IMR-90 (cell line): Measurements from ENCODE around the gene FHAD1. TPM values are rescaled to one million over a fixed set of nuclear protein-coding genes. Genes with fewer than 3 reads are reported as not detected.

Source experiments
- ATAC-seq: fragments of 200-7000 bp; cut with Tn5 transposase; 2 replicates; pipeline ENCODE4 v1.9.1; 2020; ENCODE audit warnings: low read depth, mild to moderate bottlenecking, moderate library complexity
- BruUV-seq: library from RNA; stranded (reverse); fragments of 400-500 nt; replicated peaks from 2 replicates; lab custom pipeline; 2021; lab: Mats Ljungman, UMichigan
- CTCF ChIA-PET: fragments of 300-600 bp; formaldehyde crosslinking; extraction: SDS; loops from one replicate; lab custom pipeline; 2021; ENCODE audit warnings: antibody characterized with exemption; lab: Yijun Ruan, JAX
- POLR2A ChIA-PET: fragments of 300-600 bp; sonication (Branson Sonifier 250); formaldehyde crosslinking; loops from one replicate; lab custom pipeline; 2022; ENCODE audit warnings: antibody characterized with exemption; ENCODE audit not compliant: unreplicated experiment; lab: Charles Lee
- DNase-seq: peaks from one replicate; pipeline ENCODE4 v3.0.0; 2013
- H2AFZ ChIP-seq: replicated peaks from 2 replicates; pipeline ENCODE3; 2013; ENCODE audit warnings: low read length, mild to moderate bottlenecking; ENCODE audit not compliant: poor library complexity
- H2AK5ac ChIP-seq: 2 replicates; pipeline ENCODE4 v1.6.1; 2013; ENCODE audit warnings: low read depth, low read length, inconsistent platforms
- H2AK9ac ChIP-seq: replicated peaks from 2 replicates; pipeline ENCODE3; 2013; ENCODE audit warnings: mild to moderate bottlenecking, low read depth, low read length, moderate library complexity; ENCODE audit not compliant: poor library complexity
- H2BK120ac ChIP-seq: 2 replicates; pipeline ENCODE4 v1.6.1; 2013; ENCODE audit warnings: low read depth, low read length, inconsistent platforms
- H2BK15ac ChIP-seq: 3 replicates; pipeline ENCODE4 v1.6.1; 2013; ENCODE audit warnings: low read depth, low read length, inconsistent platforms
- H2BK20ac ChIP-seq: 2 replicates; pipeline ENCODE4 v1.6.1; 2013; ENCODE audit warnings: low read depth, mild to moderate bottlenecking, inconsistent platforms, low read length, moderate library complexity
- H2BK5ac ChIP-seq: 2 replicates; pipeline ENCODE4 v1.6.1; 2013; ENCODE audit warnings: mild to moderate bottlenecking, low read depth, low read length, inconsistent platforms; ENCODE audit not compliant: poor library complexity, severe bottlenecking
- H3K14ac ChIP-seq: replicated peaks from 2 replicates; pipeline ENCODE4 v1.6.1; 2013; ENCODE audit warnings: low read depth, low read length, inconsistent platforms
- H3K18ac ChIP-seq: 2 replicates; pipeline ENCODE4 v1.6.1; 2013; ENCODE audit warnings: low read depth, low read length, control low read depth
- H3K23ac ChIP-seq: 2 replicates; pipeline ENCODE4 v1.6.1; 2013; ENCODE audit warnings: low read depth, low read length, inconsistent platforms
- H3K27ac ChIP-seq: 2 replicates; pipeline ENCODE4 v1.5.1; 2013; ENCODE audit warnings: mild to moderate bottlenecking, control low read depth, low read length; ENCODE audit not compliant: insufficient read depth
- H3K27me3 ChIP-seq: 2 replicates; pipeline ENCODE4 v1.6.1; 2013; ENCODE audit warnings: low read length; ENCODE audit not compliant: control insufficient read depth, insufficient read depth
- H3K36me3 ChIP-seq: 2 replicates; pipeline ENCODE4 v1.6.1; 2013; ENCODE audit warnings: low read length, mixed read lengths; ENCODE audit not compliant: control insufficient read depth, insufficient read depth
- H3K4ac ChIP-seq: 2 replicates; pipeline ENCODE4 v1.6.1; 2013; ENCODE audit warnings: low read depth, low read length, inconsistent platforms
- H3K4me1 ChIP-seq: 2 replicates; pipeline ENCODE4 v1.6.1; 2013; ENCODE audit warnings: low read length, mixed read lengths; ENCODE audit not compliant: control insufficient read depth, insufficient read depth
- H3K4me2 ChIP-seq: 2 replicates; pipeline ENCODE4 v1.6.1; 2013; ENCODE audit warnings: low read depth, mild to moderate bottlenecking, control low read depth, low read length, moderate library complexity
- H3K4me3 ChIP-seq: 2 replicates; pipeline ENCODE4 v1.5.1; 2013; ENCODE audit warnings: low read depth, mild to moderate bottlenecking, control low read depth, low read length, moderate library complexity; ENCODE audit not compliant: insufficient read depth
- H3K56ac ChIP-seq: 2 replicates; pipeline ENCODE4 v1.6.1; 2013; ENCODE audit warnings: low read length, inconsistent platforms; ENCODE audit not compliant: insufficient read depth; ENCODE audit errors: extremely low read depth
- H3K79me1 ChIP-seq, 2 experiments: 2 replicates each; pipeline ENCODE4 v1.6.1; 2013; ENCODE audit warnings: low read length in 2 of 2, inconsistent platforms in 1 of 2, low read depth in 1 of 2
- H3K9ac ChIP-seq: 2 replicates; pipeline ENCODE4 v1.6.1; 2013; ENCODE audit warnings: low read depth, low read length, control low read depth
- H3K9me1 ChIP-seq: 2 replicates; pipeline ENCODE4 v1.6.1; 2013; ENCODE audit warnings: low read length, inconsistent platforms; ENCODE audit not compliant: insufficient read depth
- H3K9me3 ChIP-seq: 2 replicates; pipeline ENCODE4 v1.6.1; 2013; ENCODE audit warnings: low read length; ENCODE audit not compliant: control insufficient read depth, insufficient read depth
- H4K20me1 ChIP-seq: 2 replicates; pipeline ENCODE4 v1.6.1; 2013; ENCODE audit warnings: low read length, inconsistent platforms; ENCODE audit not compliant: insufficient read depth
- H4K5ac ChIP-seq: 2 replicates; pipeline ENCODE4 v1.6.1; 2013; ENCODE audit warnings: mild to moderate bottlenecking, low read depth, low read length, control low read depth
- H4K8ac ChIP-seq, 2 experiments: 2 replicates each; pipeline ENCODE4 v1.6.1; 2013; ENCODE audit warnings: low read depth in 2 of 2, low read length in 2 of 2, control low read depth in 1 of 2, inconsistent platforms in 1 of 2
- H4K91ac ChIP-seq: 2 replicates; pipeline ENCODE4 v1.6.1; 2013; ENCODE audit warnings: low read depth, low read length, inconsistent platforms; ENCODE audit not compliant: insufficient read depth
- BHLHE40 ChIP-seq: fragments of 150-350 bp; IDR thresholded peaks from 2 replicates; pipeline ENCODE4 v1.6.1; 2016; ENCODE audit warnings: mild to moderate bottlenecking, low read depth, low read length
- CEBPB ChIP-seq: IDR thresholded peaks from 2 replicates; pipeline ENCODE4 v1.6.1; 2012; ENCODE audit warnings: low read depth, low read length, improper control_type of control experiment
- CHD1 ChIP-seq: IDR thresholded peaks from 2 replicates; pipeline ENCODE4 v1.6.1; 2012; ENCODE audit warnings: low read depth, low read length, improper control_type of control experiment
- MAFK ChIP-seq: IDR thresholded peaks from 2 replicates; pipeline ENCODE4 v1.6.1; 2012; ENCODE audit warnings: low read depth, low read length, improper control_type of control experiment
- MAZ ChIP-seq: IDR thresholded peaks from 2 replicates; pipeline ENCODE4 v1.6.1; 2012; ENCODE audit warnings: low read depth, mild to moderate bottlenecking, low read length, improper control_type of control experiment, moderate library complexity, borderline replicate concordance
- RCOR1 ChIP-seq: IDR thresholded peaks from 2 replicates; pipeline ENCODE4 v1.6.1; 2012; ENCODE audit warnings: mild to moderate bottlenecking, low read length, improper control_type of control experiment; ENCODE audit not compliant: insufficient replicate concordance
- WGBS, 2 experiments: methylation state at CpG; one replicate each; pipeline versions ENCODE4 v1.1.5 to v1.1.7; 2013; ENCODE audit warnings: missing lambda C conversion rate in 2 of 2; ENCODE audit not compliant: insufficient read length in 1 of 2; ENCODE audit errors: extremely low coverage in 2 of 2; 5-methylcytosine and 5-hydroxymethylcytosine counted together
- dilution Hi-C: fragments of 300-500 bp; cut with HindIII; formaldehyde crosslinking; loops from one replicate; pipeline ENCODE4 v1.14.3; 2018; ENCODE audit warnings: low sequenced_read_pairs; ENCODE audit not compliant: unreplicated experiment
- in situ Hi-C: fragments of 300-500 bp; cut with MboI; formaldehyde crosslinking; loops from 3 replicates; pipeline ENCODE4 v1.14.3; 2019; ENCODE audit warnings: low sequenced_read_pairs, inconsistent platforms, mixed read lengths
- intact Hi-C: fragments of 100-400 bp; cut with micrococcal nuclease; formaldehyde crosslinking; loops from 2 replicates; pipeline ENCODE4 v1.10.0; 2022
- polyA plus RNA-seq, 3 experiments: library from polyadenylated mRNA; depleted of rRNA; stranded (reverse); fragments of >200 nt; gene quantifications; 2 replicates each; pipeline ENCODE4 v1.2.3, GENCODE V29; 2012; ENCODE audit warnings: low replicate concordance in 1 of 3
- total RNA-seq: library from RNA; depleted of rRNA; stranded (reverse); fragments of >200 nt; gene quantifications from 2 replicates; pipeline ENCODE4 v1.2.3, GENCODE V29; 2012
- TF ChIP-seq, protein P1 (sequence below): fragments of 150-350 bp; IDR thresholded peaks from 2 replicates; pipeline ENCODE4 v1.6.1; 2016; ENCODE audit warnings: low read depth, mild to moderate bottlenecking, low read length, moderate library complexity, borderline replicate concordance
- TF ChIP-seq, protein P2 (sequence below): fragments of 150-350 bp; IDR thresholded peaks from 2 replicates; pipeline ENCODE4 v1.6.1; 2017; ENCODE audit warnings: mild to moderate bottlenecking, antibody characterized with exemption, low read length, low read depth
- TF ChIP-seq, protein P3 (sequence below): conservative IDR thresholded peaks from 2 replicates; pipeline ENCODE4 v1.5.1; 2012; ENCODE audit warnings: mild to moderate bottlenecking, low read depth, low read length, improper control_type of control experiment

Gene FHAD1
- total and polyA plus RNA-seq, 2 of the 4 experiments (the other 2 are of a cell fraction), result not detected

DNA sequence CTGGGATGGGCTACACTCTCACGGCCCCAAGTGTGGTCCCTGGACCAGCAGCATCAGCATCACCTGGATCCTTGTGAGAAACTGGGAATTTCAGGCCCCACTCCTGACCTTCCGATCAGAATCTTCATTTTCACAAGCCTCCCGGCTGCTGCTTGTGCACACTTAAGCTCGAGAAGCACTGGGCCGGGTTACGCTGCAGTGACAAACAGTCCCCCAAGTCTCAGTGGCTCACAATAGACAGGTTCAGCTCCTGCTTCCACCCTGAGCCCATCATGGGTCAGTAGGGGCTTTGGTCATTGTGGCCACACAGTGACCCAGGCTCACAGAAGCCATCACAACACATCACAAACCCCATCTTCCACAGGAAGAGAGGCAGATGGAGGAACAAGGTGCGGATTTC lies 63.5 kb downstream of the FHAD1 start:
- H3K4me1 ChIP-seq, result no peaks in the 10 kb centered on the region; the same call in 1 of the 2 replicates
- no peaks in the 10 kb centered on the region for H4K20me1 ChIP-seq
- WGBS, 2 experiments, result 80% methylated on average over 3 of the region's 7 CpGs; no CpG with 5 or more reads in 1 of the 2 experiments
- no peak overlapping the region for H4K5ac ChIP-seq
- CTCF ChIA-PET, result no interaction called here
- H3K18ac ChIP-seq, result no peak overlapping the region
- H2BK15ac ChIP-seq, result no peak overlapping the region
- no peak overlapping the region for H2BK120ac ChIP-seq
- BruUV-seq, result no TSS peak
- peak overlapping the region; percentile 39 for H2AFZ ChIP-seq
- no peak overlapping the region for H3K4me3 ChIP-seq
- no peak overlapping the region for H4K91ac ChIP-seq
- H3K36me3 ChIP-seq, result no peaks in the 10 kb centered on the region
- in situ Hi-C loops (loop anchor here (10.0 kb wide), 1 partner anchor 194 kb away; no protein-coding TSS in a partner anchor), dilution Hi-C loops (no loop called here), intact Hi-C loops (no loop called here)
- no peak for ATAC-seq
- H4K8ac ChIP-seq, result no peak overlapping the region
- H3K27ac ChIP-seq, result no peak overlapping the region
- H3K9me3 ChIP-seq, result peaks cover 7% of the 10 kb centered on the region
- no peak overlapping the region for H3K4me2 ChIP-seq
- H2AK5ac ChIP-seq, result no peak overlapping the region
- no peak for DNase-seq
- H2BK20ac ChIP-seq, result no peak overlapping the region
- H3K4ac ChIP-seq, result no peak overlapping the region
- H2AK9ac ChIP-seq, result no peak overlapping the region
- no peak overlapping the region for H3K14ac ChIP-seq
- TF ChIP-seq, protein P1, sequence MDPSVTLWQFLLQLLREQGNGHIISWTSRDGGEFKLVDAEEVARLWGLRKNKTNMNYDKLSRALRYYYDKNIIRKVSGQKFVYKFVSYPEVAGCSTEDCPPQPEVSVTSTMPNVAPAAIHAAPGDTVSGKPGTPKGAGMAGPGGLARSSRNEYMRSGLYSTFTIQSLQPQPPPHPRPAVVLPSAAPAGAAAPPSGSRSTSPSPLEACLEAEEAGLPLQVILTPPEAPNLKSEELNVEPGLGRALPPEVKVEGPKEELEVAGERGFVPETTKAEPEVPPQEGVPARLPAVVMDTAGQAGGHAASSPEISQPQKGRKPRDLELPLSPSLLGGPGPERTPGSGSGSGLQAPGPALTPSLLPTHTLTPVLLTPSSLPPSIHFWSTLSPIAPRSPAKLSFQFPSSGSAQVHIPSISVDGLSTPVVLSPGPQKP, result no peak
- TF ChIP-seq, protein P2, sequence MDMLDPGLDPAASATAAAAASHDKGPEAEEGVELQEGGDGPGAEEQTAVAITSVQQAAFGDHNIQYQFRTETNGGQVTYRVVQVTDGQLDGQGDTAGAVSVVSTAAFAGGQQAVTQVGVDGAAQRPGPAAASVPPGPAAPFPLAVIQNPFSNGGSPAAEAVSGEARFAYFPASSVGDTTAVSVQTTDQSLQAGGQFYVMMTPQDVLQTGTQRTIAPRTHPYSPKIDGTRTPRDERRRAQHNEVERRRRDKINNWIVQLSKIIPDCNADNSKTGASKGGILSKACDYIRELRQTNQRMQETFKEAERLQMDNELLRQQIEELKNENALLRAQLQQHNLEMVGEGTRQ, result no peak
- no peak for TF ChIP-seq BHLHE40
- no peak for TF ChIP-seq CEBPB
- no peak for TF ChIP-seq MAFK
- no peak for TF ChIP-seq CHD1
- TF ChIP-seq MAZ, result no peak
- no peak for TF ChIP-seq RCOR1
- TF ChIP-seq, protein P3, sequence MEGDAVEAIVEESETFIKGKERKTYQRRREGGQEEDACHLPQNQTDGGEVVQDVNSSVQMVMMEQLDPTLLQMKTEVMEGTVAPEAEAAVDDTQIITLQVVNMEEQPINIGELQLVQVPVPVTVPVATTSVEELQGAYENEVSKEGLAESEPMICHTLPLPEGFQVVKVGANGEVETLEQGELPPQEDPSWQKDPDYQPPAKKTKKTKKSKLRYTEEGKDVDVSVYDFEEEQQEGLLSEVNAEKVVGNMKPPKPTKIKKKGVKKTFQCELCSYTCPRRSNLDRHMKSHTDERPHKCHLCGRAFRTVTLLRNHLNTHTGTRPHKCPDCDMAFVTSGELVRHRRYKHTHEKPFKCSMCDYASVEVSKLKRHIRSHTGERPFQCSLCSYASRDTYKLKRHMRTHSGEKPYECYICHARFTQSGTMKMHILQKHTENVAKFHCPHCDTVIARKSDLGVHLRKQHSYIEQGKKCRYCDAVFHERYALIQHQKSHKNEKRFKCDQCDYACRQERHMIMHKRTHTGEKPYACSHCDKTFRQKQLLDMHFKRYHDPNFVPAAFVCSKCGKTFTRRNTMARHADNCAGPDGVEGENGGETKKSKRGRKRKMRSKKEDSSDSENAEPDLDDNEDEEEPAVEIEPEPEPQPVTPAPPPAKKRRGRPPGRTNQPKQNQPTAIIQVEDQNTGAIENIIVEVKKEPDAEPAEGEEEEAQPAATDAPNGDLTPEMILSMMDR, result no peak
- H3K9ac ChIP-seq, result no peak overlapping the region
- no peak overlapping the region for H2BK5ac ChIP-seq
- H3K56ac ChIP-seq, result no peak overlapping the region
- POLR2A ChIA-PET, result interaction anchor here (0.6 kb wide), 1 partner anchor 221 kb away, joined by 10 read pairs; no protein-coding TSS in a partner anchor
- H3K23ac ChIP-seq, result no peak overlapping the region
- no peaks in the 10 kb centered on the region; the same call in 1 of the 2 replicates for H3K9me1 ChIP-seq
- H3K79me1 ChIP-seq, result no peaks in the 10 kb centered on the region
- H3K27me3 ChIP-seq, result peaks cover 6% of the 10 kb centered on the region; the same call in 1 of the 2 replicates
